K562 (cell line): ENCODE data around the gene XPNPEP3. TPM values are rescaled to one million over a fixed set of nuclear protein-coding genes. Genes with fewer than 3 reads are reported as not detected.

ENCODE experiments used
- ATAC-seq: fragments of 200-7000 bp; cut with Tn5 transposase; 3 replicates; pipeline ENCODE4 v1.9.1; 2020; ENCODE audit warnings: moderate library complexity
- BruUV-seq: library from RNA; stranded (reverse); fragments of 400-500 nt; replicated peaks from 2 replicates; lab custom pipeline; 2021; lab: Mats Ljungman, UMichigan
- CTCF ChIA-PET: fragments of 300-600 bp; formaldehyde crosslinking; extraction: SDS; loops from one replicate; lab custom pipeline; 2021; ENCODE audit warnings: low intra/inter-chr PET ratio; lab: Yijun Ruan, JAX
- POLR2A ChIA-PET: fragments of 300-600, 350-650 bp; sonication (Branson Sonifier 250); formaldehyde crosslinking; extraction: SDS; loops from one replicate; lab custom pipeline; 2021; ENCODE audit warnings: antibody characterized with exemption, inconsistent platforms; lab: Yijun Ruan, JAX
- DNase-seq, 4 experiments: peaks; one replicate each; pipeline versions ENCODE4 v3.0.0 to v3.0.0-alpha.2; 2011 to 2018; ENCODE audit warnings: low spot score in 3 of 4, mixed read lengths in 3 of 4; ENCODE audit errors: extremely low read depth in 1 of 4
- FAIRE-seq: peaks from 2 replicates; lab custom pipeline; 2011; peaks lifted over from hg19 to GRCh38; lab: Jason Lieb, UNC
- H2AFZ ChIP-seq: 2 replicates; pipeline ENCODE4 v1.6.0; 2011; ENCODE audit warnings: low read depth, low read length, control low read depth, inconsistent platforms
- H3K27ac ChIP-seq: fragments of 200-600 bp; 3 replicates; pipeline ENCODE4 v1.8.0; 2011; ENCODE audit warnings: low read depth, mild to moderate bottlenecking, control low read depth, inconsistent platforms, low read length, moderate library complexity, mixed read lengths; ENCODE audit errors: extremely low read depth
- H3K27me3 ChIP-seq, 2 experiments: fragments of 300-600 bp in 1 of 2; 2 replicates in 1 of 2; 3 replicates in 1 of 2; pipeline versions ENCODE4 v1.6.0 to v1.8.0; 2011; ENCODE audit warnings: inconsistent platforms in 2 of 2, low read length in 2 of 2, mild to moderate bottlenecking in 1 of 2, mixed read lengths in 1 of 2, moderate library complexity in 1 of 2; ENCODE audit not compliant: control insufficient read depth in 2 of 2, insufficient read depth in 2 of 2
- H3K36me3 ChIP-seq: fragments of 300-600 bp; 3 replicates; pipeline ENCODE4 v1.8.0; 2011; ENCODE audit warnings: mild to moderate bottlenecking, low read length, inconsistent platforms; ENCODE audit not compliant: control insufficient read depth, insufficient read depth
- H3K4me1 ChIP-seq, 2 experiments: fragments of 200-600 bp in 1 of 2; replicated peaks in 1 of 2; 2 replicates in 1 of 2; 3 replicates in 1 of 2; pipeline versions ENCODE4 v1.5.1 to v1.8.0; 2011; ENCODE audit warnings: inconsistent platforms in 2 of 2, low read length in 2 of 2, mild to moderate bottlenecking in 1 of 2, mixed read lengths in 1 of 2, moderate library complexity in 1 of 2; ENCODE audit not compliant: control insufficient read depth in 2 of 2, insufficient read depth in 2 of 2
- H3K4me2 ChIP-seq: 2 replicates; pipeline ENCODE4 v1.6.1; 2011; ENCODE audit warnings: low read length, control low read depth, inconsistent platforms, mixed read lengths; ENCODE audit not compliant: insufficient read depth
- H3K4me3 ChIP-seq: fragments of 200-600 bp; sonication (generic), shearing (Covaris generic); 2 replicates; pipeline ENCODE4 v1.5.1; 2016; ENCODE audit warnings: control low read depth, inconsistent platforms
- H3K79me2 ChIP-seq: fragments of 200-600 bp; 3 replicates; pipeline ENCODE4 v1.8.0; 2011; ENCODE audit warnings: low read length, inconsistent platforms; ENCODE audit not compliant: control insufficient read depth, insufficient read depth
- H3K9ac ChIP-seq, 2 experiments: 2 replicates each; pipeline versions ENCODE4 v1.6.0 to v1.6.1; 2011; ENCODE audit warnings: low read depth in 2 of 2, low read length in 2 of 2, control low read depth in 1 of 2, inconsistent platforms in 1 of 2, mild to moderate bottlenecking in 1 of 2, mixed read lengths in 1 of 2; ENCODE audit not compliant: insufficient read depth in 1 of 2
- H3K9me1 ChIP-seq: one replicate; pipeline ENCODE4 v1.6.0; 2011; ENCODE audit warnings: inconsistent platforms, mild to moderate bottlenecking, low read length, moderate library complexity; ENCODE audit not compliant: control insufficient read depth, insufficient read depth
- H3K9me3 ChIP-seq: replicated peaks from 2 replicates; pipeline ENCODE4 v1.5.1; 2011; ENCODE audit warnings: low read depth, low read length, inconsistent platforms; ENCODE audit not compliant: control insufficient read depth, insufficient read depth
- H4K20me1 ChIP-seq: replicated peaks from 2 replicates; pipeline ENCODE4 v1.6.1; 2011; ENCODE audit warnings: low read length, inconsistent platforms, mixed read lengths; ENCODE audit not compliant: control insufficient read depth, insufficient read depth
- ATF2 ChIP-seq: sonication (generic); formaldehyde crosslinking; IDR thresholded peaks from 2 replicates; pipeline ENCODE4 v1.8.1; 2022; ENCODE audit warnings: missing genetic modification reagents
- ELF1 ChIP-seq: fragments of 200-800 bp; sonication (Bioruptor generic); IDR thresholded peaks from 2 replicates; pipeline ENCODE4 v1.6.1; 2016; ENCODE audit warnings: missing genetic modification characterization, missing compliant biosample characterization
- ETV1 ChIP-seq: fragments of 450-650 bp; conservative IDR thresholded peaks from 2 replicates; pipeline ENCODE4 v1.6.1; 2016; ENCODE audit warnings: missing genetic modification characterization, control low read depth, low read depth, missing compliant biosample characterization
- FOXA3 ChIP-seq, 2 experiments: fragments of 450-650 bp in 1 of 2; sonication (generic) in 1 of 2; formaldehyde crosslinking; IDR thresholded peaks in 1 of 2; conservative IDR thresholded peaks in 1 of 2; 2 replicates each; pipeline versions ENCODE4 v1.4.0 to v1.8.0; 2020 to 2022; ENCODE audit warnings: mild to moderate bottlenecking in 2 of 2, missing genetic modification reagents in 1 of 2
- KLF6 ChIP-seq: fragments of 250-450 bp; sonication (Bioruptor Pico); IDR thresholded peaks from 2 replicates; pipeline ENCODE4 v1.4.0; 2020; ENCODE audit warnings: mild to moderate bottlenecking, moderate library complexity, borderline replicate concordance
- WGBS: fragments of 100-300 bp; shearing (Covaris generic); methylation state at CpG from one replicate; pipeline ENCODE4 v1.1.6; 2016; ENCODE audit warnings: low coverage, mixed read lengths; ENCODE audit not compliant: insufficient coverage; ENCODE audit errors: missing lambda C conversion rate; 5-methylcytosine and 5-hydroxymethylcytosine counted together
- in situ Hi-C: fragments of 300-500 bp; cut with MboI; formaldehyde crosslinking; loops from 4 replicates; pipeline ENCODE4 v1.15.0; 2018; ENCODE audit warnings: inconsistent platforms, mixed read lengths
- intact Hi-C: fragments of 100-400 bp; cut with micrococcal nuclease; formaldehyde crosslinking; loops from 2 replicates; pipeline ENCODE4 v1.14.2; 2022
- polyA plus RNA-seq, 8 experiments: library from polyadenylated mRNA; depleted of rRNA in 4 of 8; stranded (reverse) in 5 of 8; unstranded in 3 of 8; fragments of >200 nt; fragmentation: Nextera tagmentation in 2 of 8; fragmentation: Illumina TruSeq in 1 of 8; extraction: Ambion mirVana in 2 of 8; extraction: Trizol in 1 of 8; gene quantifications; 2 replicates each; pipeline versions ENCODE4 v1.2.1 to v1.2.3, GENCODE V29; 2011 to 2014; ENCODE audit warnings: inconsistent platforms in 1 of 8, missing spikeins in 1 of 8
- total RNA-seq, 7 experiments: library from RNA; depleted of rRNA in 6 of 7; stranded (reverse); fragments of >200 nt in 6 of 7; fragmentation: Illumina TruSeq in 2 of 7; extraction: Trizol in 2 of 7; gene quantifications; 2 replicates each; pipeline versions ENCODE4 v1.2.1 to v1.2.3, GENCODE V29; 2011 to 2021; ENCODE audit warnings: low replicate concordance in 1 of 7

The XPNPEP3 gene
- total and polyA plus RNA-seq, 9 of the 15 experiments (the other 6 are each of a cell fraction or from before 2014, with no cell fraction given) = 9.1 to 22.6 (median 15.6) TPM

GRCh38 chr22:40967111-40967760, 110.3 kb downstream of the XPNPEP3 start:
- ChIA-PET POLR2A (interaction anchor here (0.6 to 2.1 kb wide), 4 partner anchors 8 to 39 kb away, joined by 3 to 10 read pairs (median 4); no protein-coding TSS in a partner anchor), CTCF (no interaction called here)
- ATAC-seq (peak; percentile 15; the same call in 1 of the 3 replicates), DNase-seq (no peak), FAIRE-seq (no peak)
- no peaks in the 10 kb centered on the region for H4K20me1 ChIP-seq
- no peaks in the 10 kb centered on the region for H3K27me3 ChIP-seq
- peaks cover 3 to 15% of the 10 kb centered on the region in 2 experiments; a peak in 3 of 5 replicates for H3K4me1 ChIP-seq
- WGBS = 82% methylated on average over 6 of the region's 8 CpGs
- no peaks in the 10 kb centered on the region for H3K9me3 ChIP-seq
- H3K36me3 ChIP-seq = peaks cover 69% of the 10 kb centered on the region
- peaks cover 2% of the 10 kb centered on the region for H3K9me1 ChIP-seq
- BruUV-seq = no TSS peak
- H2AFZ ChIP-seq = no peak overlapping the region
- in situ Hi-C loops (no loop called here), intact Hi-C loops (no loop called here)
- H3K79me2 ChIP-seq = peaks cover 13% of the 10 kb centered on the region
- no peak overlapping the region for H3K4me3 ChIP-seq
- peak overlapping the region; percentile 12; the same call in 1 of the 2 replicates for H3K4me2 ChIP-seq
- TF ChIP-seq ELF1 (tag) (no peak), ETV1 (tag) (no peak), ATF2 (CRISPR knock-in tag) (no peak), FOXA3 (CRISPR knock-in tag; conservative IDR thresholded peaks at IDR 0.05 in 1 of 2, IDR thresholded peaks at IDR 0.05 in 1 of 2) (no peak), KLF6 (CRISPR knock-in tag) (no peak)
- H3K9ac ChIP-seq = peak overlapping the region; percentile 18 to 22; a peak in 1 of 4 replicates
- H3K27ac ChIP-seq = peak overlapping the region; percentile 74; the same call in 2 of the 3 replicates
